HepG2 (cell line): ENCODE measurements around the gene STAT1. TPM values are rescaled to one million over a fixed set of nuclear protein-coding genes. Genes with fewer than 3 reads are reported as not detected.

Experiments used
- ATAC-seq: fragments of 200-7000 bp; cut with Tn5 transposase; 3 replicates; pipeline ENCODE4 v1.9.1; 2020; ENCODE audit warnings: mild to moderate bottlenecking, moderate library complexity
- BruUV-seq: library from RNA; stranded (reverse); fragments of 400-500 nt; replicated peaks from 2 replicates; lab custom pipeline; 2021; lab: Mats Ljungman, UMichigan
- CTCF ChIA-PET: fragments of 300-600 bp; formaldehyde crosslinking; extraction: SDS; loops from one replicate; lab custom pipeline; 2021; ENCODE audit warnings: low total read pairs, inconsistent platforms, low intra/inter-chr PET ratio; lab: Yijun Ruan, JAX
- POLR2A ChIA-PET: fragments of 350-600 bp; sonication (Branson Sonifier 250); formaldehyde crosslinking; loops from one replicate; lab custom pipeline; 2020; ENCODE audit warnings: antibody characterized with exemption, inconsistent platforms; lab: Yijun Ruan, JAX
- DNase-seq: peaks from one replicate; pipeline ENCODE4 v3.0.0-alpha.2; 2015; ENCODE audit warnings: low spot score
- FAIRE-seq: peaks from 3 replicates; lab custom pipeline; 2011; peaks lifted over from hg19 to GRCh38; lab: Jason Lieb, UNC
- H2AFZ ChIP-seq: one replicate; pipeline ENCODE4 v1.6.1; 2011; ENCODE audit warnings: low read length, inconsistent platforms
- H3K27ac ChIP-seq: fragments of 300-600 bp; 3 replicates; pipeline ENCODE4 v1.8.0; 2011; ENCODE audit warnings: mixed run types, mild to moderate bottlenecking, mixed read lengths, low read length, inconsistent platforms; ENCODE audit not compliant: insufficient read depth; ENCODE audit errors: extremely low read length
- H3K27me3 ChIP-seq, 2 experiments: fragments of 200-600 bp in 1 of 2; 2 replicates in 1 of 2; 3 replicates in 1 of 2; pipeline versions ENCODE4 v1.6.0 to v1.8.0; 2011; ENCODE audit warnings: low read length in 2 of 2, mild to moderate bottlenecking in 2 of 2, moderate library complexity in 2 of 2, inconsistent platforms in 1 of 2; ENCODE audit not compliant: insufficient read depth in 2 of 2, control insufficient read depth in 1 of 2
- H3K36me3 ChIP-seq, 2 experiments: fragments of 200-600 bp in 1 of 2; replicated peaks in 1 of 2; 2 replicates in 1 of 2; 3 replicates in 1 of 2; pipeline versions ENCODE4 v1.5.1 to v1.8.0; 2011; ENCODE audit warnings: low read length in 2 of 2, inconsistent platforms in 1 of 2; ENCODE audit not compliant: insufficient read depth in 2 of 2, control insufficient read depth in 1 of 2
- H3K4me1 ChIP-seq: 2 replicates; pipeline ENCODE4 v1.5.1; 2012; ENCODE audit warnings: low read length, inconsistent platforms; ENCODE audit not compliant: insufficient read depth
- H3K4me2 ChIP-seq: 2 replicates; pipeline ENCODE4 v1.6.0; 2011; ENCODE audit warnings: low read depth, low read length, inconsistent platforms
- H3K4me3 ChIP-seq, 3 experiments: fragments of 200-600 bp in 1 of 3; sonication (generic), shearing (Covaris generic) in 1 of 3; replicated peaks in 1 of 3; 2 replicates each; pipeline ENCODE4 v1.5.1; 2011 to 2016; ENCODE audit warnings: low read length in 3 of 3, inconsistent platforms in 2 of 3, low read depth in 2 of 3, mild to moderate bottlenecking in 2 of 3, control low read depth in 1 of 3, mixed read lengths in 1 of 3; ENCODE audit not compliant: insufficient read depth in 1 of 3
- H3K79me2 ChIP-seq: one replicate; pipeline ENCODE4 v1.6.1; 2011; ENCODE audit warnings: low read length, inconsistent platforms; ENCODE audit not compliant: insufficient read depth
- H3K9ac ChIP-seq: 2 replicates; pipeline ENCODE4 v1.6.0; 2011; ENCODE audit warnings: mild to moderate bottlenecking, low read depth, low read length, inconsistent platforms; ENCODE audit not compliant: insufficient read depth
- H3K9me3 ChIP-seq: 2 replicates; pipeline ENCODE4 v1.5.1; 2012; ENCODE audit warnings: mild to moderate bottlenecking, low read length
- H4K20me1 ChIP-seq: 2 replicates; pipeline ENCODE4 v1.6.0; 2011; ENCODE audit warnings: inconsistent platforms, mild to moderate bottlenecking, low read length, moderate library complexity; ENCODE audit not compliant: insufficient read depth
- KAT2B ChIP-seq: fragments of 150-350 bp; IDR thresholded peaks from 2 replicates; pipeline ENCODE4 v1.6.1; 2014; ENCODE audit warnings: low read depth, low read length, borderline replicate concordance
- ZC3H4 ChIP-seq: sonication (generic); formaldehyde crosslinking; IDR thresholded peaks from 2 replicates; pipeline ENCODE4 v1.4.0; 2020; ENCODE audit warnings: missing genetic modification reagents, borderline replicate concordance
- ZNF333 ChIP-seq: sonication (generic); formaldehyde crosslinking; IDR thresholded peaks from 2 replicates; pipeline ENCODE4 v1.4.0; 2020; ENCODE audit warnings: mild to moderate bottlenecking, missing genetic modification reagents, borderline replicate concordance
- WGBS: methylation state at CpG from one replicate; pipeline ENCODE4 v1.1.6; 2017; ENCODE audit warnings: low lambda C conversion rate; 5-methylcytosine and 5-hydroxymethylcytosine counted together
- in situ Hi-C: cut with HindIII; loops from 2 replicates; pipeline ENCODE4 v1.10.0; 2017; ENCODE audit warnings: low pct_unique_long_range_greater_than_20kb; ENCODE audit not compliant: extremely low pct_ligation_motif_present
- intact Hi-C: fragments of 100-400 bp; cut with micrococcal nuclease; formaldehyde crosslinking; loops from one replicate; pipeline ENCODE4 v1.10.0; 2022; ENCODE audit not compliant: unreplicated experiment
- polyA plus RNA-seq, 8 experiments: library from polyadenylated mRNA; depleted of rRNA in 3 of 8; stranded (reverse) in 7 of 8; unstranded in 1 of 8; fragments of >200 nt; fragmentation: Illumina TruSeq in 4 of 8; extraction: Trizol in 4 of 8; gene quantifications; 2 replicates each; pipeline versions ENCODE4 v1.2.1 to v1.2.3, GENCODE V29; 2011 to 2016; ENCODE audit warnings: low read depth in 4 of 8, missing spikeins in 1 of 8, mixed read lengths in 1 of 8; ENCODE audit not compliant: insufficient read depth in 1 of 8
- total RNA-seq, 5 experiments: library from RNA; depleted of rRNA; stranded (reverse); fragments of >200 nt; fragmentation: Illumina TruSeq; extraction: Trizol; gene quantifications; 2 replicates each; pipeline ENCODE4 v1.2.3, GENCODE V29; 2016; ENCODE audit warnings: low read depth in 1 of 5
- TF ChIP-seq, protein P1 (sequence below): sonication (generic); formaldehyde crosslinking; IDR thresholded peaks from 2 replicates; pipeline ENCODE4 v1.5.0; 2020; ENCODE audit warnings: missing genetic modification reagents, mild to moderate bottlenecking, borderline replicate concordance
- TF ChIP-seq, protein P2 (sequence below): sonication (generic); formaldehyde crosslinking; IDR thresholded peaks from 2 replicates; pipeline ENCODE4 v1.5.1; 2020; ENCODE audit warnings: mild to moderate bottlenecking, missing genetic modification reagents

Gene STAT1
- total and polyA plus RNA-seq, 2 of the 13 experiments (the other 11 are each of a cell fraction or from before 2014, with no cell fraction given): 21.8 to 59.6 TPM

DNA sequence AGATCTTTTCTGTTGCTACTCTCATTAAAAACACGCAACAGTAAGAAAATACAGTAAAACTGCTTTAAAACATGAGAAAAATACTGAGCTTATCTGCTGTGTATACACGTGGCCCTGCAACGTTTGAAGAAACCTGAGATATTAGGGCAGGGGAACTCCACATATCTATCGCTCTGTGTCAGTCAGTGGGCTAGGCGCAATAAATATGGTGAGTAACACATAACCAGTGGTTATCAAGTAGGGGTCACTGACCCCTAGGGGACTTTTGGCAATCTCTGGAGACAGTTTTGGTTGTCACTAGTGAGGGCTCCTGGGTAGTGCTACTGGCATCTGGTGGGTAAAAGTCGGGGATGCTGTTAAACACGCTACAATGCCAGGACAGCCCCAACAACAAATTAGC is 14.9 kb downstream of the STAT1 start:
- POLR2A ChIA-PET: no interaction called here

More for the DNA sequence above, 14.9 kb downstream of the STAT1 start:
- Histone ChIP-seq H3K79me2 (no peaks in the 10 kb centered on the region), H2AFZ (no peak overlapping the region), H3K9ac (no peak overlapping the region), H3K4me2 (no peak overlapping the region), H3K9me3 (no peaks in the 10 kb centered on the region), H4K20me1 (no peaks in the 10 kb centered on the region; the same call in 1 of the 2 replicates), H3K36me3 (peaks cover 39 to 88% of the 10 kb centered on the region in 2 experiments)
- no peak for ATAC-seq
- in situ Hi-C loops: no loop called here
- no TSS peak for BruUV-seq
- no peak for DNase-seq
- 97% methylated on average over 7 of the region's 7 CpGs for WGBS
- no peak for FAIRE-seq
- TF ChIP-seq, protein P1, sequence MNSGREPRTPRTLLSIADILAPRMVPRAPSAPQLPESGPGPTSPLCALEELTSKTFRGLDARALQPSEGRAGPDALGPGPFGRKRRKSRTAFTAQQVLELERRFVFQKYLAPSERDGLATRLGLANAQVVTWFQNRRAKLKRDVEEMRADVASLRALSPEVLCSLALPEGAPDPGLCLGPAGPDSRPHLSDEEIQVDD (CRISPR knock-in tag): no peak
- no peak for TF ChIP-seq ZNF333 (CRISPR knock-in tag)
- TF ChIP-seq KAT2B: no peak
- no peak for TF ChIP-seq ZC3H4 (CRISPR knock-in tag)
- TF ChIP-seq, protein P2, sequence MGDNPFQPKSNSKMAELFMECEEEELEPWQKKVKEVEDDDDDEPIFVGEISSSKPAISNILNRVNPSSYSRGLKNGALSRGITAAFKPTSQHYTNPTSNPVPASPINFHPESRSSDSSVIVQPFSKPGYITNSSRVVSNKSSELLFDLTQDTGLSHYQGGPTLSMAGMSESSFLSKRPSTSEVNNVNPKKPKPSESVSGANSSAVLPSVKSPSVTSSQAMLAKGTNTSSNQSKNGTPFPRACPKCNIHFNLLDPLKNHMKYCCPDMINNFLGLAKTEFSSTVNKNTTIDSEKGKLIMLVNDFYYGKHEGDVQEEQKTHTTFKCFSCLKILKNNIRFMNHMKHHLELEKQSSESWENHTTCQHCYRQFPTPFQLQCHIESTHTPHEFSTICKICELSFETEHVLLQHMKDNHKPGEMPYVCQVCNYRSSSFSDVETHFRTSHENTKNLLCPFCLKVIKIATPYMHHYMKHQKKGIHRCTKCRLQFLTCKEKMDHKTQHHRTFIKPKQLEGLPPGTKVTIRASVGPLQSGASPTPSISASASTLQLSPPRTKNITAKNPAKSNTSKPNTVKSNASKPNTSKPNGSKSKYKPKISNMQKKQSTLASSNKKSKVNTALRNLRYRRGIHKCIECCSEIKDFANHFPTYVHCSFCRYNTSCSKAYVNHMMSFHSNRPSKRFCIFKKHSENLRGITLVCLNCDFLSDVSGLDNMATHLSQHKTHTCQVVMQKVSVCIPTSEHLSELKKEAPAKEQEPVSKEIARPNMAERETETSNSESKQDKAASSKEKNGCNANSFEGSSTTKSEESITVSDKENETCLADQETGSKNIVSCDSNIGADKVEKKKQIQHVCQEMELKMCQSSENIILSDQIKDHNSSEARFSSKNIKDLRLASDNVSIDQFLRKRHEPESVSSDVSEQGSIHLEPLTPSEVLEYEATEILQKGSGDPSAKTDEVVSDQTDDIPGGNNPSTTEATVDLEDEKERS (CRISPR knock-in tag): no peak
- TF ChIP-seq, all 625 proteins: peak for 0
- H3K4me3 ChIP-seq: no peak overlapping the region
- H3K27ac ChIP-seq: no peak overlapping the region
- H3K4me1 ChIP-seq: no peaks in the 10 kb centered on the region
- CTCF ChIA-PET: no interaction called here
- intact Hi-C loops: no loop called here
- H3K27me3 ChIP-seq: no peaks in the 10 kb centered on the region
